HEK293T (cell line): ENCODE results near the gene SPAG6.

Experiments used
- CTCF ChIA-PET: fragments of 350-600 bp; formaldehyde crosslinking; extraction: SDS; loops from one replicate; lab custom pipeline; 2021; ENCODE audit warnings: antibody characterized with exemption, inconsistent platforms; lab: Yijun Ruan, JAX
- POLR2A ChIA-PET: fragments of 350-600 bp; formaldehyde crosslinking; extraction: SDS; loops from one replicate; lab custom pipeline; 2020; ENCODE audit warnings: antibody characterized with exemption, inconsistent platforms; lab: Yijun Ruan, JAX
- DNase-seq: peaks from one replicate; pipeline ENCODE4 v3.0.0; 2012; ENCODE audit warnings: mixed read lengths; ENCODE audit errors: extremely low spot score
- ARNT ChIP-seq: fragments of 450-650 bp; IDR thresholded peaks from 2 replicates; pipeline ENCODE4 v1.6.1; 2017; ENCODE audit warnings: mild to moderate bottlenecking
- BHLHE40 ChIP-seq: fragments of 450-650 bp; IDR thresholded peaks from 2 replicates; pipeline ENCODE4 v1.6.1; 2016; ENCODE audit warnings: mild to moderate bottlenecking, moderate library complexity, borderline replicate concordance
- CTBP1 ChIP-seq: fragments of 450-650 bp; IDR thresholded peaks from 2 replicates; pipeline ENCODE4 v1.6.1; 2016; ENCODE audit warnings: borderline replicate concordance
- ELF4 ChIP-seq: fragments of 450-650 bp; IDR thresholded peaks from 2 replicates; pipeline ENCODE4 v1.6.1; 2017; ENCODE audit warnings: antibody characterized with exemption
- FOXA1 ChIP-seq: fragments of 450-650 bp; IDR thresholded peaks from 2 replicates; pipeline ENCODE4 v1.6.1; 2016; ENCODE audit warnings: mild to moderate bottlenecking
- FOXK2 ChIP-seq: fragments of 450-650 bp; IDR thresholded peaks from 2 replicates; pipeline ENCODE4 v1.6.1; 2016; ENCODE audit warnings: mild to moderate bottlenecking
- FOXM1 ChIP-seq: fragments of 450-650 bp; IDR thresholded peaks from 2 replicates; pipeline ENCODE4 v1.6.1; 2017; ENCODE audit warnings: mild to moderate bottlenecking, borderline replicate concordance
- HDGF ChIP-seq: fragments of 450-650 bp; IDR thresholded peaks from 2 replicates; pipeline ENCODE4 v1.6.1; 2017; ENCODE audit warnings: antibody characterized with exemption, borderline replicate concordance
- L3MBTL2 ChIP-seq: fragments of 450-650 bp; conservative IDR thresholded peaks from 2 replicates; pipeline ENCODE4 v1.6.1; 2016; ENCODE audit warnings: mild to moderate bottlenecking
- LEF1 ChIP-seq: fragments of 450-650 bp; IDR thresholded peaks from 2 replicates; pipeline ENCODE4 v1.6.1; 2017; ENCODE audit warnings: mild to moderate bottlenecking, borderline replicate concordance
- NFRKB ChIP-seq: fragments of 450-650 bp; IDR thresholded peaks from 2 replicates; pipeline ENCODE4 v1.6.1; 2016; ENCODE audit warnings: mild to moderate bottlenecking, moderate library complexity
- SP1 ChIP-seq: fragments of 450-650 bp; IDR thresholded peaks from 2 replicates; pipeline ENCODE4 v1.6.1; 2017
- SUZ12 ChIP-seq: fragments of 450-650 bp; IDR thresholded peaks from 2 replicates; pipeline ENCODE4 v1.6.1; 2016; ENCODE audit warnings: mild to moderate bottlenecking
- TARDBP ChIP-seq: fragments of 450-650 bp; IDR thresholded peaks from 2 replicates; pipeline ENCODE4 v1.6.1; 2016
- ZNF384 ChIP-seq: fragments of 450-650 bp; IDR thresholded peaks from 2 replicates; pipeline ENCODE4 v1.6.1; 2016
- TF ChIP-seq, protein P1 (sequence below): fragments of 450-650 bp; IDR thresholded peaks from 2 replicates; pipeline ENCODE4 v1.6.1; 2016

The SPAG6 gene

DNA sequence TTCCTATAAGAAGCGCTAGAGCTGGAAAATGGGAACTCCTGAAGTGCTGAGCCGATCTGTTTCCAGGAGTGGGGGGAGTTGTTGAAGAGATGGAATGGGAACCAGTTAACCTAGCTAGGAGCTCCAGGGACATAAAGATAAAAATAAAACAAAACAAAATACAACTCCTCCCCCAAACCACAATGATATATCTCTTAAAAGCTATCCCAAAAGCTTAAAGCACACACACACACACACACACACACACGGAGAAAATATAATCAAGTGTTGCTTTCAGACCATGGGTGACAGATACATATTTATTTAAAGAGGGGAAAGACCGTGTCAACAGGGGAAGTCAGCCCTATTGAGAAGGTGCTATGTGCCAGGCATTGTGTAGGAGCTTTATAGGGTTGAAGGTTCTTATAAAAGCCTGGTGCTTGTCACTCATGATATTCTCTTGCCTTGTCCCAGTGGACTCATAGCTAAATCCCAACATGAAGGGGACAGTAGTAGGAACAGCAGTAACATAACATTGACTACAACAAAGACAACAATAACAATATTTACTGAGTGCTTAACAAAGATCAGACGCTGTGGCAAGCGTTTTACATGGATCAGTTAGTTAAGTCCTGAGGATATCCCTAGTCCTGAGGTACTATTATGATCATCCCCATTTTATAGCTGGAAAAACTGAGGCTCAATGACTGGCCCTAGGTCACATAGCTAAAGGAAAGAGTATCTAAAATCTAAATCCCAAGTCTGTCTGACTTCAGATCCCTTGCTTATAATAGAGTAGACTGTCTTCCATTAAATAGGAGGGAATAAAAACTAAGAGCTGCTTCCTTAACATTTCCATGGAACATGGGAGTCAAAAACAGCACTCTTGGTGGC, 115.5 kb downstream of the SPAG6 start:
- ChIA-PET POLR2A (interaction anchor here (1.1 to 1.2 kb wide), 2 partner anchors 21 to 24 kb away, joined by 3 to 4 read pairs; no protein-coding TSS in a partner anchor), CTCF (interaction anchor here (0.6 kb wide), 1 partner anchor 14 kb away, joined by 3 read pairs; no protein-coding TSS in a partner anchor)
- DNase-seq: no peak
- TF ChIP-seq CTBP1: no peak
- TF ChIP-seq FOXM1: no peak
- TF ChIP-seq ZNF384: no peak

DNA sequence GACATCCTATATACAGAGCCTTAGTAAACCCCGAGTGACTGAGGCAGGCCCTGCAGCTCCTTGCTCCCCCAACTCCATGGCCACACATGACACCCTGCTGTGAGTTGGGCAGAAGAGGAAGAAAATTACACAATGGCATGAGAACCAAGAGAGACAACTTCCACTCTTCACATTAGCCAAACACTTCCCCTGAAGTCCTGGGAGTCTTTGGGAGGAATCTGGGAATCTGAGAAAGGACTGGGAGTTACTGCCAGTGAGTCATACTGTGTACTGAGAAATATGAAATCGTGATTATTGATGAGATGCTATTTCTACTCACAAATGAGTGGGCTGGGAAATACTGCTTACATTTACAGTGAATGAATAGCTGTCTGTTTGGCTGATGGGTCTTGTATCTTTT, 116.6 kb downstream of the SPAG6 start:
- DNase-seq: no peak
- ChIA-PET CTCF (no interaction called here), POLR2A (no interaction called here)
- TF ChIP-seq FOXA1 (no peak), ELF4 (no peak), HDGF (no peak), FOXM1 (no peak), SUZ12 (no peak), FOXK2 (no peak), CTBP1 (no peak), BHLHE40 (no peak), L3MBTL2 (no peak), ZNF384 (no peak)

DNA sequence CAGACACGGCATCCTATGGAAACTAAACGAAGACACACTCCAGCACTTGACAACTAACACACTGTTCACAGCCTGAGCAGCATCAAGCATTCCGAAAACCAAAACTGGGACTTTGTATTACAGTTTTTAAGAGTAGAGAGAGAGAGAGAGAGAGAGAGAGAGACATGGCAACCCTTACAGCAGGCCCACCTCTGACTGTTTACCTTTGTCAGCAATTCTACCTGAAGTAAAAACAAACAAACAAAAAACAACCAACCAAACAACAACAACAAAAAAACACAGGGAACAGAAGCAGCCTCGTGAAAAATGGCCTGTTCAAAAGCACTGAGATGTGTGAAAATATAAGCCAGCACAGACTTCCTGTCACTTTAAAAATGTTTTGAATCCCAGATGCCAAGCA, 118.0 kb downstream of the SPAG6 start:
- POLR2A ChIA-PET: no interaction called here
- DNase-seq: no peak
- no peak for TF ChIP-seq SP1
- TF ChIP-seq ELF4: no peak
- no peak for TF ChIP-seq FOXA1
- TF ChIP-seq TARDBP: no peak
- no peak for TF ChIP-seq CTBP1
- TF ChIP-seq LEF1: no peak
- no peak for TF ChIP-seq BHLHE40
- no peak for TF ChIP-seq SUZ12
- no peak for TF ChIP-seq HDGF
- CTCF ChIA-PET: no interaction called here

DNA sequence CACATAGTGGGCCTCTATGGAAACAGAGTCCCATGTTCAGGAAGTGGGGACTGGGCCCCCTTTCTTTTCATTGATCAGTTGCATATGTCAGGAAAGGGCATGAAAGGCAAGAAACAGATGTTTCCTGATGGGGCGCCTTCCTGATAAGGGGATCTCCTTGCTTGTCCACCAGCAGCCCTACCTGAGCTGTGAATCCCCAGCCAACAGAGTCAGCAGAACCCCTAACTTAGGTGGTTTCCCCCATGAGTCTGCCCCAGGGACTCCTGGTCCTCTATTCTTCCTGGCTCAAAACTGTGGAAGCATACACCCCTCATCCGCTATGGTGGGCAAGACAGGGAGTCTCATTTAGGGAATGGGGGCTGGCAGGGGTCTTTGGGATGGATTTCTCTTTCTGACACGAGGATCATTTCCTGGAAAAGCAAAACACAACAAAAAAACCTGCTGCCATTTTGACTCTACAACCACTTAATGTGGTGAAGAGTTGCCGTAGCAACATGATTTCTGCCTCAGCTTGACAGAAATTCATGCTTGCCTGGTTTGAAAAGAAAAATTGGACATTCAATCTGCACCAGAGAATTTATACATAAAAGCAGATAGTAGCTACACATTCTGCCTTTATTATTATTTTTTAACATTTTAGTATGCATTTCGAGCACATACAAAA, 119.8 kb downstream of the SPAG6 start:
- POLR2A ChIA-PET: no interaction called here
- DNase-seq: no peak
- TF ChIP-seq FOXK2 (no peak), BHLHE40 (no peak), NFRKB (no peak), SP1 (no peak), ZNF384 (no peak), HDGF (no peak), TARDBP (no peak)
- TF ChIP-seq, protein P1, sequence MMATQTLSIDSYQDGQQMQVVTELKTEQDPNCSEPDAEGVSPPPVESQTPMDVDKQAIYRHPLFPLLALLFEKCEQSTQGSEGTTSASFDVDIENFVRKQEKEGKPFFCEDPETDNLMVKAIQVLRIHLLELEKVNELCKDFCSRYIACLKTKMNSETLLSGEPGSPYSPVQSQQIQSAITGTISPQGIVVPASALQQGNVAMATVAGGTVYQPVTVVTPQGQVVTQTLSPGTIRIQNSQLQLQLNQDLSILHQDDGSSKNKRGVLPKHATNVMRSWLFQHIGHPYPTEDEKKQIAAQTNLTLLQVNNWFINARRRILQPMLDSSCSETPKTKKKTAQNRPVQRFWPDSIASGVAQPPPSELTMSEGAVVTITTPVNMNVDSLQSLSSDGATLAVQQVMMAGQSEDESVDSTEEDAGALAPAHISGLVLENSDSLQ: no peak
- CTCF ChIA-PET: interaction anchor here (0.6 kb wide), 1 partner anchor 51 kb away, joined by 3 read pairs; no protein-coding TSS in a partner anchor

DNA sequence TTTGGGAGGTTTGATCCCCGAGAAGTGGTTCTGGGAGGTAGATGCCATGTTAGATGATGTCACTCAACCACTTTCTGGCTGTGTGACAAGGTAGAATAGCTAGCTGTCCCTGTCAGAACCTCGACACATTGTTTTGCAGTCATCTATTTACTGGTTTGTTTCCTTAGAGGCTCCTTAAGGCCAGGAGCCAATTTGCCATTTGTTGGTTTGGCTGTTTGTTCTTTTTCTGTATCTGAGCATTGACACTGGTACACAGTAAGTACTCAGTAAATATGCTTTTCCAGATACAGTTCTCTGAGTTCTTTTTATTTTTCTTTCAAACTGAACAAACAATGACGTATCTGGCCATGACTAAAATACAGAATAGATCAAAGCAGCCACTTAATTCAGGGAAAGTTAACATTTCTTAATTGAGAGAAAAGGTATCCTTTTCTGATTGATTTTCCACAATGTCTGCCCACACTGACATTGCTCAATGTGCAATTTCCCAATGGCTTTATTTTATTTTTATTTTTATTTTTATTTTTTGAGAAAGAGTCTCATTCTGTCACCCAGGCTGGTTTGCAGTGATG, 121.6 kb downstream of the SPAG6 start:
- CTCF ChIA-PET: no interaction called here
- DNase-seq: no peak
- POLR2A ChIA-PET: no interaction called here
- TF ChIP-seq BHLHE40 (no peak), FOXM1 (no peak), CTBP1 (no peak), TARDBP (no peak), ARNT (no peak), L3MBTL2 (no peak), FOXA1 (no peak)
- TF ChIP-seq, protein P1: no peak
